ENCODE results near the gene ANKRD30A. TPM values are rescaled to one million over a fixed set of nuclear protein-coding genes. Genes with fewer than 3 reads are reported as not detected.
"Not testable (repeated sequence)": the region's sequence is repeated elsewhere in the genome, so short reads cannot be mapped to it uniquely, and the experiment has no call there.

Gene ANKRD30A
- total RNA-seq, 1 donor from 2014 or later, result not detected

GRCh38 chr10:37384923-37385322 lies 259.5 kb downstream of the ANKRD30A start:
- no peaks in the 10 kb centered on the region for H3K27me3 Mint-ChIP-seq
- H3K4me1 Mint-ChIP-seq (ENCODE audit: unreplicated experiment), result no peaks in the 10 kb centered on the region
- no peak overlapping the region for H3K27ac Mint-ChIP-seq
- TF ChIP-seq CTCF (conservative IDR thresholded peaks at IDR 0.05), result no peak
- H3K9me3 Mint-ChIP-seq, result peaks cover 18% of the 10 kb centered on the region
- H3K4me3 Mint-ChIP-seq, result no peak overlapping the region
- no peak for DNase-seq (ENCODE audit: extremely low spot score, unreplicated experiment)
- no peaks in the 10 kb centered on the region for H3K36me3 Mint-ChIP-seq

DNA sequence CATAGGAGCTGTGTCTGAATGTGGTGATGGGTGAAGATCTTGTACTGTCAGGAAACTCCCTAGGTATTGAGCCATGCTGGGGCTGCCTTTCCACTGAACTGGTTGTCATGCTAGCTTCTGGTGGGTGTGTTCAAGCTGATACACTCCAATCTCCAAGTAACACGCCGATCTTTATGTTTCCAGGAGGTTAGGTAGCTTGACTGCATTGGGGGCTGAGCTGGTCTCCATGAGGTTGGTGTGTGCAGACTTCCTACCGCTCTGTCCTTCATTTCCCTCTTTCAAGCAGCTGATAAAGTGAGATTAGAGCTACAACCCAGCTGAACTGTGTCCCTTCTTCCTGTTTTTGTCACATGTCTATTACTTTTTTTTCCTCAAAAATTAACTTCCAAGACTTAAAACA lies 265.5 kb downstream of the ANKRD30A start:
- no peak overlapping the region for H3K27ac Mint-ChIP-seq
- no peak for TF ChIP-seq CTCF (conservative IDR thresholded peaks at IDR 0.05)
- H3K4me1 Mint-ChIP-seq (ENCODE audit: unreplicated experiment), result no peaks in the 10 kb centered on the region
- DNase-seq (ENCODE audit: extremely low spot score, unreplicated experiment), result no peak
- no peak overlapping the region for H3K4me3 Mint-ChIP-seq
- H3K27me3 Mint-ChIP-seq, result no peaks in the 10 kb centered on the region
- H3K9me3 Mint-ChIP-seq, result peaks cover 5% of the 10 kb centered on the region
- H3K36me3 Mint-ChIP-seq, result no peaks in the 10 kb centered on the region

DNA sequence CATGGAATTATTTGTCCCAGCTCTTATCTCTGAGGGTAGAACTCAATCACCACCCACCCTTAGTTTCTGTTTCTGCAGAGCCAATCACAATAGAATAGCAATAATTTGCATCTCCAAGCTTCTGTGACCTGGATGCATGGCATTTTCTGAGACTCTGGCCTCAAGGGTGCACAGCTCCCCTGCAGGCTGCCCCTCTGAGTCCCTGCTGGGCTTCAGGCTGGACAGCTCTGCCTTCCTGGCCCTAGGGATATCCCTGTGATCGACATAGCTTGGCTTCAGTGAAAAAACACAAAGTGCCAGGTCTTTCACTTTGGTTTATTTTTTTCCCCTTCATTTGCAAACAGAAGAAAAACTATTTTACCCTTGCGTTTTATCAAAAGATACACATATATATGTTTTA lies 275.4 kb downstream of the ANKRD30A start:
- not testable (repeated sequence) for DNase-seq (ENCODE audit: extremely low spot score, unreplicated experiment); H3K9me3 Mint-ChIP-seq; H3K4me1 Mint-ChIP-seq (ENCODE audit: unreplicated experiment); H3K36me3 Mint-ChIP-seq; H3K4me3 Mint-ChIP-seq; H3K27me3 Mint-ChIP-seq; H3K27ac Mint-ChIP-seq

- TF ChIP-seq CTCF (conservative IDR thresholded peaks at IDR 0.05), result no peak
- no peaks in the 10 kb centered on the region for H3K27me3 Mint-ChIP-seq
- H3K4me3 Mint-ChIP-seq, result no peak overlapping the region
- no peak overlapping the region for H3K27ac Mint-ChIP-seq
- no peaks in the 10 kb centered on the region for H3K4me1 Mint-ChIP-seq (ENCODE audit: unreplicated experiment)
- H3K9me3 Mint-ChIP-seq, result peaks cover 10% of the 10 kb centered on the region
- DNase-seq (ENCODE audit: extremely low spot score, unreplicated experiment), result no peak
- H3K36me3 Mint-ChIP-seq, result no peaks in the 10 kb centered on the region
These were observed 275.8 kb downstream of the ANKRD30A start for GRCh38 chr10:37401225-37401624.

DNA sequence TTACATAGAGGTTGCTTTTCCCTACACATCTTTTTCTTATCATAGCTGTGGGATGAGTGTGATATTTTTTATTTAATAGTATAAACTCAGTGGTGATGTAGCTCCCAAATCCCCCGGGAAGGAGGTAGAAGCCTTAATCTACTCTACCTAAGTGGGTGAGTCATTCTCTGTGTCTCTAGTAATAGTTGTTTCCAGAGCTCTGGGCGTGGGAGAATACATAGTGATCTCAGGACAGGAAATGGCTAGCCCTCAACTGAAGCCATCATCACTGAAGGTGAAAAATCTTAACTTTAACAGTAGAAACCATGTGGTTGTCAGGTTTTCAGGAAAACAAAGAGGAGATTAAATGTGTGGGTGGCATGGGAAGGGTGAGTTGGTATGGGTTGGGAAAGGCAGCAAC lies 278.4 kb downstream of the ANKRD30A start:
- no peak for DNase-seq (ENCODE audit: extremely low spot score, unreplicated experiment)
- H3K4me3 Mint-ChIP-seq, result no peak overlapping the region
- H3K9me3 Mint-ChIP-seq, result peaks cover 4% of the 10 kb centered on the region
- H3K36me3 Mint-ChIP-seq, result peaks cover 3% of the 10 kb centered on the region
- TF ChIP-seq CTCF (conservative IDR thresholded peaks at IDR 0.05), result no peak
- H3K27ac Mint-ChIP-seq, result no peak overlapping the region
- H3K4me1 Mint-ChIP-seq (ENCODE audit: unreplicated experiment), result no peaks in the 10 kb centered on the region
- no peaks in the 10 kb centered on the region for H3K27me3 Mint-ChIP-seq
